PC-3 (cell line): ENCODE data around the gene AXL. TPM values are rescaled to one million over a fixed set of nuclear protein-coding genes. Genes with fewer than 3 reads are reported as not detected.

Experiments used
- ATAC-seq: fragments of 200-7000 bp; cut with Tn5 transposase; 2 replicates; pipeline ENCODE4 v1.9.1; 2020; ENCODE audit warnings: mild to moderate bottlenecking, moderate library complexity
- BruUV-seq: library from RNA; stranded (reverse); fragments of 400-500 nt; replicated peaks from 2 replicates; lab custom pipeline; 2021; lab: Mats Ljungman, UMichigan
- CTCF ChIA-PET: fragments of 300-600 bp; sonication (Branson Sonifier 250); formaldehyde crosslinking; loops from one replicate; lab custom pipeline; 2022; ENCODE audit warnings: antibody characterized with exemption; lab: Charles Lee
- POLR2A ChIA-PET: fragments of 300-600 bp; sonication (Branson Sonifier 250); formaldehyde crosslinking; loops from one replicate; lab custom pipeline; 2022; ENCODE audit warnings: antibody characterized with exemption; ENCODE audit not compliant: unreplicated experiment; lab: Charles Lee
- DNase-seq: peaks from one replicate; pipeline ENCODE4 v3.0.0-alpha.2; 2015
- H2AFZ ChIP-seq: fragments of 300-600 bp; sonication (generic); 2 replicates; pipeline ENCODE4 v1.6.0; 2016; ENCODE audit warnings: antibody characterized with exemption, low read length
- H3F3A ChIP-seq: fragments of 300-600 bp; sonication (generic); one replicate; pipeline ENCODE4 v1.6.0; 2017; ENCODE audit warnings: antibody characterized with exemption, low read length, control low read depth, mild to moderate bottlenecking; ENCODE audit not compliant: unreplicated experiment
- H3K27ac ChIP-seq: fragments of 300-600 bp; sonication (generic); 2 replicates; pipeline ENCODE4 v1.5.1; 2016; ENCODE audit warnings: mild to moderate bottlenecking, low read length
- H3K27me3 ChIP-seq: fragments of 300-600 bp; sonication (generic); 2 replicates; pipeline ENCODE4 v1.6.1; 2016; ENCODE audit warnings: low read length, mixed read lengths
- H3K36me3 ChIP-seq: fragments of 300-600 bp; sonication (generic); 2 replicates; pipeline ENCODE4 v1.6.1; 2016; ENCODE audit warnings: low read depth, mixed run types, low read length, mixed read lengths
- H3K4me1 ChIP-seq: fragments of 300-600 bp; sonication (generic); 2 replicates; pipeline ENCODE4 v1.5.1; 2016; ENCODE audit warnings: low read length; ENCODE audit not compliant: insufficient read depth
- H3K4me2 ChIP-seq: fragments of 300-600 bp; sonication (generic); 2 replicates; pipeline ENCODE4 v1.6.0; 2016; ENCODE audit warnings: low read length
- H3K4me3 ChIP-seq: fragments of 300-600 bp; sonication (generic); 2 replicates; pipeline ENCODE4 v1.5.1; 2016; ENCODE audit warnings: mild to moderate bottlenecking, low read length, mixed read lengths
- H3K79me2 ChIP-seq: fragments of 300-600 bp; sonication (generic); 2 replicates; pipeline ENCODE4 v1.6.1; 2017; ENCODE audit warnings: low read length, mixed read lengths
- H3K9ac ChIP-seq: fragments of 300-600 bp; sonication (generic); 2 replicates; pipeline ENCODE4 v1.6.0; 2016; ENCODE audit warnings: mild to moderate bottlenecking, low read length
- H3K9me2 ChIP-seq: fragments of 300-600 bp; sonication (generic); replicated peaks from 2 replicates; pipeline ENCODE4 v1.6.1; 2016; ENCODE audit warnings: mixed run types, low read length, mixed read lengths
- H3K9me3 ChIP-seq: fragments of 300-600 bp; sonication (generic); 2 replicates; pipeline ENCODE4 v1.6.1; 2016; ENCODE audit warnings: low read length, mixed read lengths
- H4K20me1 ChIP-seq: fragments of 300-600 bp; sonication (generic); 2 replicates; pipeline ENCODE4 v1.6.1; 2016; ENCODE audit warnings: low read length, mixed read lengths
- CTCF ChIP-seq: fragments of 300-600 bp; sonication (generic); conservative IDR thresholded peaks from 2 replicates; pipeline ENCODE4 v1.5.1; 2017; ENCODE audit warnings: antibody characterized with exemption, low read depth, mild to moderate bottlenecking, low read length
- EZH2 ChIP-seq: fragments of 300-600 bp; sonication (generic); IDR thresholded peaks from one replicate; pipeline ENCODE4 v1.6.1; 2017; ENCODE audit warnings: antibody characterized with exemption, mild to moderate bottlenecking, low read length; ENCODE audit not compliant: unreplicated experiment
- EZH2phosphoT487 ChIP-seq: fragments of 300-600 bp; sonication (generic); IDR thresholded peaks from 2 replicates; pipeline ENCODE4 v1.6.1; 2018; ENCODE audit warnings: mild to moderate bottlenecking, antibody characterized with exemption, low read length, borderline replicate concordance
- intact Hi-C: fragments of 100-400 bp; cut with micrococcal nuclease; formaldehyde crosslinking; loops from 2 replicates; pipeline ENCODE4 v1.9.0; 2023
- total RNA-seq: library from RNA; depleted of rRNA; stranded (reverse); fragments of >200 nt; gene quantifications from 2 replicates; pipeline ENCODE4 v1.2.3, GENCODE V29; 2014

Gene AXL
- total RNA-seq, 1 experiment from 2014 or later = 172 TPM

- Histone ChIP-seq H3K27ac (no peak within 1 kb of the TSS), H3F3A (no peaks in the 10 kb centered on the region), H3K4me2 (peak within 1 kb of the TSS; percentile 84), H3K9me3 (no peaks in the 10 kb centered on the region), H3K9me2 (no peaks in the 10 kb centered on the region), H3K79me2 (no peaks in the 10 kb centered on the region), H3K36me3 (no peaks in the 10 kb centered on the region), H2AFZ (peak within 1 kb of the TSS; percentile 88), H3K4me3 (peak within 1 kb of the TSS; percentile 75), H3K4me1 (peaks cover 6% of the 10 kb centered on the region; the same call in 1 of the 2 replicates), H3K27me3 (no peaks in the 10 kb centered on the region), H3K9ac (0 out of 2 replicates have a peak within 1 kb of the TSS, but pooled peaks have one; percentile 48), H4K20me1 (no peaks in the 10 kb centered on the region)
- ATAC-seq = peak; percentile 86
- POLR2A ChIA-PET = no interaction called here
- no TSS peak for BruUV-seq
- peak; percentile 57 for DNase-seq
- CTCF ChIA-PET = interaction anchor here (1.2 kb wide), 1 partner anchor 11 kb away, joined by 3 read pairs; no protein-coding TSS in a partner anchor
- intact Hi-C loops = no loop called here
- TF ChIP-seq EZH2 (no peak), EZH2phosphoT487 (no peak), CTCF (no peak)
Observed at GRCh38 chr19:41192574-41193429, 26.2 kb upstream of the AXL start, which contains the start of gene CYP2S1. Gene CYP2S1, plus strand, starts transcription at chr19:41193219. Its CDS starts 46 bp downstream, at chr19:41193265.

- no peaks in the 10 kb centered on the region for H3K9me3 ChIP-seq
- H2AFZ ChIP-seq = peak overlapping the region; percentile 88
- H3K4me2 ChIP-seq = peak overlapping the region; percentile 84
- 0 out of 2 replicates have a peak overlapping the region, but pooled peaks have one; percentile 48 for H3K9ac ChIP-seq
- peaks cover 6% of the 10 kb centered on the region; the same call in 1 of the 2 replicates for H3K4me1 ChIP-seq
- no peaks in the 10 kb centered on the region for H3K27me3 ChIP-seq
- no peaks in the 10 kb centered on the region for H3K36me3 ChIP-seq
- ATAC-seq = peak; percentile 49
- ChIA-PET POLR2A (no interaction called here), CTCF (interaction anchor here (1.2 kb wide), 1 partner anchor 10 kb away, joined by 3 read pairs; no protein-coding TSS in a partner anchor)
- peak overlapping the region; percentile 75 for H3K4me3 ChIP-seq
- H3K79me2 ChIP-seq = no peaks in the 10 kb centered on the region
- no peaks in the 10 kb centered on the region for H3F3A ChIP-seq
- DNase-seq = peak; percentile 10
- no peaks in the 10 kb centered on the region for H4K20me1 ChIP-seq
- intact Hi-C loops = no loop called here
- no peak overlapping the region for H3K27ac ChIP-seq
- TF ChIP-seq CTCF = no peak
- TF ChIP-seq EZH2phosphoT487 = no peak
- no peak for TF ChIP-seq EZH2
- no peaks in the 10 kb centered on the region for H3K9me2 ChIP-seq
- BruUV-seq = no TSS peak
Observed at GRCh38 chr19:41193430-41194156, 25.4 kb upstream of the AXL start.
